Gastrocnemius medialis (tissue), 4 donors: ENCODE data around the gene CD164.

Experiments
- POLR2A ChIP-seq, 2 donors: fragments of 450-650 bp; IDR thresholded peaks; one replicate each; pipeline ENCODE4 v1.6.1; 2017; ENCODE audit warnings: antibody characterized with exemption in 2 of 2, mild to moderate bottlenecking in 2 of 2, moderate library complexity in 2 of 2
- TF ChIP-seq, protein P1 (sequence below), 5 experiments: fragments of 450-650 bp in 3 of 5; fragments of 200-600 bp in 2 of 5; sonication (generic) in 2 of 5; IDR thresholded peaks in 4 of 5; conservative IDR thresholded peaks in 1 of 5; 1 replicate in 4 of 5; 2 replicates in 1 of 5; pipeline ENCODE4 v1.5.1; 2016 to 2019; ENCODE audit warnings: antibody characterized with exemption in 5 of 5, mild to moderate bottlenecking in 3 of 5, moderate library complexity in 3 of 5

DNA sequence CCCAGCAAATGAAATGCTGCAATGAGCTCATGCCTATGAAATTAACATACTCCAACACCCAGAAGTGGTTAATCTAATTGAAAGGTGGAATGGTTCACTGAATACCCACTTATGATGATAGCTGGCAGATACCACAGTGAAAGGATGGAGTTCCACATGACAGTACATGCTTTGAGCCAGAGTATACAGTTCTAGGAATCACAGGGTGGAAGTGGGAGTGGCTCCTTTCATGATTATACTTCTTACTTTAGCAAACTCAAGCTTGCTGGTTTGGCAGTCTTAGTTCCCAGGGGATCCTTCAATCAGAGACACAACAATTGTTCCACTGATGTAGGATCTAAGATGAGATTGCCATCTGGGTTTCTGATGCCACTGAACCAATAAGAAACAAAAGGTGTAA is 21.5 kb downstream of the CD164 start:
- TF ChIP-seq, protein P1, sequence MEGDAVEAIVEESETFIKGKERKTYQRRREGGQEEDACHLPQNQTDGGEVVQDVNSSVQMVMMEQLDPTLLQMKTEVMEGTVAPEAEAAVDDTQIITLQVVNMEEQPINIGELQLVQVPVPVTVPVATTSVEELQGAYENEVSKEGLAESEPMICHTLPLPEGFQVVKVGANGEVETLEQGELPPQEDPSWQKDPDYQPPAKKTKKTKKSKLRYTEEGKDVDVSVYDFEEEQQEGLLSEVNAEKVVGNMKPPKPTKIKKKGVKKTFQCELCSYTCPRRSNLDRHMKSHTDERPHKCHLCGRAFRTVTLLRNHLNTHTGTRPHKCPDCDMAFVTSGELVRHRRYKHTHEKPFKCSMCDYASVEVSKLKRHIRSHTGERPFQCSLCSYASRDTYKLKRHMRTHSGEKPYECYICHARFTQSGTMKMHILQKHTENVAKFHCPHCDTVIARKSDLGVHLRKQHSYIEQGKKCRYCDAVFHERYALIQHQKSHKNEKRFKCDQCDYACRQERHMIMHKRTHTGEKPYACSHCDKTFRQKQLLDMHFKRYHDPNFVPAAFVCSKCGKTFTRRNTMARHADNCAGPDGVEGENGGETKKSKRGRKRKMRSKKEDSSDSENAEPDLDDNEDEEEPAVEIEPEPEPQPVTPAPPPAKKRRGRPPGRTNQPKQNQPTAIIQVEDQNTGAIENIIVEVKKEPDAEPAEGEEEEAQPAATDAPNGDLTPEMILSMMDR (IDR thresholded peaks at IDR 0.05 in 4 of 5, conservative IDR thresholded peaks at IDR 0.05 in 1 of 5) = no peak
- no peak for TF ChIP-seq POLR2A (IDR thresholded peaks at IDR 0.05)
